Fibroblast of gingiva (primary cell): ENCODE results near the gene DAPK1.

ENCODE experiments used
- DNase-seq: peaks from one replicate; pipeline ENCODE4 v3.0.0-alpha.2; 2011; ENCODE audit warnings: low read depth

DAPK1 gene

GRCh38 chr9:87517732-87518131 is 20.1 kb downstream of the DAPK1 start:
- DNase-seq, result no peak

GRCh38 chr9:87518702-87519335 is 21.2 kb downstream of the DAPK1 start:
- no peak for DNase-seq

- no peak for DNase-seq
These were observed 21.8 kb downstream of the DAPK1 start for GRCh38 chr9:87519461-87519860.

- no peak for DNase-seq
These were observed 22.6 kb downstream of the DAPK1 start for GRCh38 chr9:87520172-87520683.

GRCh38 chr9:87521834-87522233 is 24.2 kb downstream of the DAPK1 start:
- no peak for DNase-seq

- DNase-seq, result no peak
These were observed 26.4 kb downstream of the DAPK1 start for GRCh38 chr9:87524061-87524460.

GRCh38 chr9:87525546-87526303 is 28.1 kb downstream of the DAPK1 start:
- DNase-seq, result no peak

- no peak for DNase-seq
These were observed 29.7 kb downstream of the DAPK1 start for GRCh38 chr9:87527211-87527916.

GRCh38 chr9:87528969-87529368 is 31.3 kb downstream of the DAPK1 start:
- no peak for DNase-seq

- DNase-seq, result no peak
These were observed 32.0 kb downstream of the DAPK1 start for GRCh38 chr9:87529671-87530070.

- no peak for DNase-seq
These were observed 33.0 kb downstream of the DAPK1 start for GRCh38 chr9:87530716-87531115.

- DNase-seq, result no peak
These were observed 34.0 kb downstream of the DAPK1 start for GRCh38 chr9:87531370-87532295.

GRCh38 chr9:87533271-87533670 is 35.6 kb downstream of the DAPK1 start:
- DNase-seq, result no peak

- DNase-seq, result no peak
These were observed 36.4 kb downstream of the DAPK1 start for GRCh38 chr9:87534036-87534435.

GRCh38 chr9:87534957-87535356 is 37.3 kb downstream of the DAPK1 start:
- DNase-seq, result no peak

GRCh38 chr9:87535817-87536539 is 38.3 kb downstream of the DAPK1 start:
- DNase-seq, result no peak

GRCh38 chr9:87537625-87538024 is 40.0 kb downstream of the DAPK1 start:
- no peak for DNase-seq

- no peak for DNase-seq
These were observed 42.9 kb downstream of the DAPK1 start for GRCh38 chr9:87540444-87541105.

- DNase-seq, result no peak
These were observed 44.0 kb downstream of the DAPK1 start for GRCh38 chr9:87541663-87542062.

GRCh38 chr9:87542141-87542540 is 44.5 kb downstream of the DAPK1 start:
- DNase-seq, result no peak

GRCh38 chr9:87543251-87543650 is 45.6 kb downstream of the DAPK1 start:
- no peak for DNase-seq
